Smooth muscle cell (in vitro differentiated cells): ENCODE results near the gene IMMP2L. TPM values are rescaled to one million over a fixed set of nuclear protein-coding genes. Genes with fewer than 3 reads are reported as not detected.

Source experiments
- DNase-seq: peaks from one replicate; lab custom pipeline; 2025; ENCODE audit not compliant: unreplicated experiment; lab: John Stamatoyannopoulos, UW
- H2AFZ ChIP-seq: fragments of 200-600 bp; sonication (generic); 2 replicates; pipeline ENCODE4 v1.6.0; 2016; ENCODE audit warnings: antibody characterized with exemption, low read depth, mild to moderate bottlenecking
- H3F3A ChIP-seq: fragments of 200-600 bp; sonication (generic); 2 replicates; pipeline ENCODE4 v1.6.0; 2017; ENCODE audit warnings: antibody characterized with exemption, low read depth
- H3K27ac ChIP-seq: fragments of 200-600 bp; sonication (generic); 2 replicates; pipeline ENCODE4 v1.5.1; 2016; ENCODE audit warnings: low read depth, mild to moderate bottlenecking
- H3K27me3 ChIP-seq: fragments of 200-600 bp; sonication (generic); 2 replicates; pipeline ENCODE4 v1.6.1; 2016; ENCODE audit warnings: low read depth, mild to moderate bottlenecking
- H3K36me3 ChIP-seq: fragments of 200-600 bp; sonication (generic); 2 replicates; pipeline ENCODE4 v1.5.1; 2016; ENCODE audit warnings: low read depth
- H3K4me1 ChIP-seq: fragments of 200-600 bp; sonication (generic); 2 replicates; pipeline ENCODE4 v1.5.1; 2016; ENCODE audit warnings: low read depth
- H3K4me2 ChIP-seq: fragments of 200-600 bp; sonication (generic); 2 replicates; pipeline ENCODE4 v1.6.0; 2016; ENCODE audit warnings: mild to moderate bottlenecking
- H3K4me3 ChIP-seq: fragments of 200-600 bp; sonication (generic); 2 replicates; pipeline ENCODE4 v1.5.1; 2016; ENCODE audit warnings: mild to moderate bottlenecking
- H3K79me2 ChIP-seq: fragments of 200-600 bp; sonication (generic); 2 replicates; pipeline ENCODE4 v1.6.0; 2016; ENCODE audit warnings: low read depth, mild to moderate bottlenecking
- H3K9ac ChIP-seq: fragments of 200-600 bp; sonication (generic); 2 replicates; pipeline ENCODE4 v1.6.0; 2016; ENCODE audit warnings: low read depth
- H3K9me3 ChIP-seq: fragments of 200-600 bp; sonication (generic); replicated peaks from 2 replicates; pipeline ENCODE4 v1.5.1; 2016; ENCODE audit warnings: low read depth
- H4K20me1 ChIP-seq: fragments of 200-600 bp; sonication (generic); 2 replicates; pipeline ENCODE4 v1.6.0; 2016; ENCODE audit warnings: low read depth
- CTCF ChIP-seq: fragments of 200-600 bp; sonication (generic); IDR thresholded peaks from 2 replicates; pipeline ENCODE4 v1.5.1; 2017; ENCODE audit warnings: borderline replicate concordance, mild to moderate bottlenecking, antibody characterized with exemption; ENCODE audit not compliant: insufficient read depth, poor library complexity, severe bottlenecking
- WGBS: methylation state at CpG from one replicate; pipeline ENCODE4 v1.1.7; 2016; ENCODE audit warnings: low lambda C conversion rate; 5-methylcytosine and 5-hydroxymethylcytosine counted together
- polyA plus RNA-seq: library from polyadenylated mRNA; unstranded; fragments of >200 nt; fragmentation: Nextera tagmentation; extraction: Ambion mirVana; gene quantifications from 2 replicates; pipeline ENCODE4 v1.2.1, GENCODE V29; 2016
- total RNA-seq: library from RNA; depleted of rRNA; stranded (reverse); fragments of >200 nt; gene quantifications from 2 replicates; pipeline ENCODE4 v1.2.3, GENCODE V29; 2014

The IMMP2L gene
- total and polyA plus RNA-seq, 2 experiments from 2014 or later, result 10.9 to 11.1 TPM

- no peaks in the 10 kb centered on the region for H3K79me2 ChIP-seq
- H3K4me2 ChIP-seq, result no peak overlapping the region
- H3K4me3 ChIP-seq, result no peak overlapping the region
- DNase-seq, result no peak
- 86% methylated on average over 1 of the region's 1 CpG for WGBS
- H2AFZ ChIP-seq, result no peak overlapping the region
- H4K20me1 ChIP-seq, result no peaks in the 10 kb centered on the region
- no peak overlapping the region for H3K27ac ChIP-seq
- H3K9me3 ChIP-seq, result no peaks in the 10 kb centered on the region
- no peaks in the 10 kb centered on the region for H3K4me1 ChIP-seq
- H3K27me3 ChIP-seq, result no peaks in the 10 kb centered on the region
- H3K9ac ChIP-seq, result no peak overlapping the region
- no peak for TF ChIP-seq CTCF
- H3F3A ChIP-seq, result no peaks in the 10 kb centered on the region
- no peaks in the 10 kb centered on the region for H3K36me3 ChIP-seq
Observed at GRCh38 chr7:111009526-111010040, 552.7 kb downstream of the IMMP2L start.

- no peaks in the 10 kb centered on the region for H3K36me3 ChIP-seq
- no peaks in the 10 kb centered on the region for H3K4me1 ChIP-seq
- no peak overlapping the region for H3K4me3 ChIP-seq
- H3K79me2 ChIP-seq, result no peaks in the 10 kb centered on the region
- no peaks in the 10 kb centered on the region for H3F3A ChIP-seq
- H4K20me1 ChIP-seq, result no peaks in the 10 kb centered on the region
- H3K9me3 ChIP-seq, result no peaks in the 10 kb centered on the region
- TF ChIP-seq CTCF, result no peak
- 84% methylated on average over 2 of the region's 2 CpGs for WGBS
- no peak overlapping the region for H3K27ac ChIP-seq
- no peak overlapping the region for H3K9ac ChIP-seq
- no peak overlapping the region for H2AFZ ChIP-seq
- no peak overlapping the region for H3K4me2 ChIP-seq
- H3K27me3 ChIP-seq, result no peaks in the 10 kb centered on the region
- no peak for DNase-seq
Observed at GRCh38 chr7:111006691-111007090, 555.6 kb downstream of the IMMP2L start.

GRCh38 chr7:111006040-111006439, 556.3 kb downstream of the IMMP2L start:
- H3K36me3 ChIP-seq, result no peaks in the 10 kb centered on the region
- no peaks in the 10 kb centered on the region for H3F3A ChIP-seq
- H3K4me1 ChIP-seq, result no peaks in the 10 kb centered on the region
- H3K79me2 ChIP-seq, result no peaks in the 10 kb centered on the region
- H3K9ac ChIP-seq, result no peak overlapping the region
- H3K27me3 ChIP-seq, result no peaks in the 10 kb centered on the region
- H3K4me3 ChIP-seq, result no peak overlapping the region
- H4K20me1 ChIP-seq, result no peaks in the 10 kb centered on the region
- H3K4me2 ChIP-seq, result no peak overlapping the region
- no peak overlapping the region for H2AFZ ChIP-seq
- TF ChIP-seq CTCF, result no peak
- DNase-seq, result no peak
- 82% methylated on average over 3 of the region's 3 CpGs for WGBS
- H3K9me3 ChIP-seq, result no peaks in the 10 kb centered on the region
- H3K27ac ChIP-seq, result no peak overlapping the region

- Histone ChIP-seq H3K27ac (no peak overlapping the region), H3K9me3 (no peaks in the 10 kb centered on the region), H3K27me3 (no peaks in the 10 kb centered on the region), H3K9ac (no peak overlapping the region), H4K20me1 (no peaks in the 10 kb centered on the region), H2AFZ (no peak overlapping the region), H3K36me3 (no peaks in the 10 kb centered on the region), H3F3A (no peaks in the 10 kb centered on the region), H3K4me1 (no peaks in the 10 kb centered on the region), H3K4me3 (no peak overlapping the region), H3K79me2 (no peaks in the 10 kb centered on the region), H3K4me2 (no peak overlapping the region)
- DNase-seq, result no peak
- 67% methylated on average over 1 of the region's 1 CpG for WGBS
- no peak for TF ChIP-seq CTCF
Observed at GRCh38 chr7:111005445-111005844, 556.8 kb downstream of the IMMP2L start.
